GM18511 (cell line): ENCODE data around the gene AP3S2.
"Not testable (repeated sequence)": the region's sequence is repeated elsewhere in the genome, so short reads cannot be mapped to it uniquely, and the experiment has no call there.

Experiments
- ATAC-seq: cut with Tn5 transposase; IDR thresholded peaks from one replicate; pipeline ENCODE4 v1.9.1; 2021; ENCODE audit warnings: mild to moderate bottlenecking, moderate library complexity; ENCODE audit not compliant: unreplicated experiment

Gene AP3S2

GRCh38 chr15:89893696-89894447 is at the start of gene AP3S2:
Gene AP3S2, minus strand, starts transcription at chr15:89893994. Its CDS starts 45 bp downstream, at chr15:89893949.
- peak; percentile 93 for ATAC-seq

GRCh38 chr15:89939910-89940309 is 46.1 kb upstream of the AP3S2 start:
- no peak for ATAC-seq

GRCh38 chr15:89939377-89939776 is 45.6 kb upstream of the AP3S2 start:
- not testable (repeated sequence) for ATAC-seq

- no peak for ATAC-seq
Observed at GRCh38 chr15:89937365-89938350, 43.9 kb upstream of the AP3S2 start.

GRCh38 chr15:89936786-89937265 is 43.0 kb upstream of the AP3S2 start:
- no peak for ATAC-seq

- ATAC-seq = no peak
Observed at GRCh38 chr15:89936051-89936785, 42.4 kb upstream of the AP3S2 start.

- ATAC-seq = no peak
Observed at GRCh38 chr15:89932880-89933279, 39.1 kb upstream of the AP3S2 start.

- ATAC-seq = no peak
Observed at GRCh38 chr15:89928421-89928820, 34.6 kb upstream of the AP3S2 start.

GRCh38 chr15:89926158-89926557 is 32.4 kb upstream of the AP3S2 start:
- ATAC-seq = no peak

- ATAC-seq = no peak
Observed at GRCh38 chr15:89917442-89918101, 23.8 kb upstream of the AP3S2 start.

- ATAC-seq = no peak
Observed at GRCh38 chr15:89916660-89917059, 22.9 kb upstream of the AP3S2 start.

GRCh38 chr15:89912674-89913396 is 19.0 kb upstream of the AP3S2 start, which contains the start of gene ARPIN:
Gene ARPIN, minus strand, starts transcription at chr15:89912952. Its CDS starts 117 bp downstream, at chr15:89912835.
- ATAC-seq = no peak

- no peak for ATAC-seq
Observed at GRCh38 chr15:89912145-89912673, 18.4 kb upstream of the AP3S2 start.

- ATAC-seq = no peak
Observed at GRCh38 chr15:89910891-89911626, 17.3 kb upstream of the AP3S2 start.

GRCh38 chr15:89909611-89910010 is 15.8 kb upstream of the AP3S2 start:
- ATAC-seq = no peak

GRCh38 chr15:89908226-89908625 is 14.4 kb upstream of the AP3S2 start:
- no peak for ATAC-seq

- no peak for ATAC-seq
Observed at GRCh38 chr15:89907289-89907688, 13.5 kb upstream of the AP3S2 start.

GRCh38 chr15:89905846-89906378 is 12.1 kb upstream of the AP3S2 start:
- ATAC-seq = no peak
